Erythroblast (primary cell): ENCODE measurements around the gene RERE.

Experiments used
- GATA1 ChIP-seq: IDR thresholded peaks from 2 replicates; pipeline ENCODE4 v1.6.1; 2011; ENCODE audit warnings: low read depth, mild to moderate bottlenecking, control low read depth, low read length, moderate library complexity
- POLR2A ChIP-seq: IDR thresholded peaks from 2 replicates; pipeline ENCODE4 v1.6.1; 2011; ENCODE audit warnings: mild to moderate bottlenecking, low read length

DNA sequence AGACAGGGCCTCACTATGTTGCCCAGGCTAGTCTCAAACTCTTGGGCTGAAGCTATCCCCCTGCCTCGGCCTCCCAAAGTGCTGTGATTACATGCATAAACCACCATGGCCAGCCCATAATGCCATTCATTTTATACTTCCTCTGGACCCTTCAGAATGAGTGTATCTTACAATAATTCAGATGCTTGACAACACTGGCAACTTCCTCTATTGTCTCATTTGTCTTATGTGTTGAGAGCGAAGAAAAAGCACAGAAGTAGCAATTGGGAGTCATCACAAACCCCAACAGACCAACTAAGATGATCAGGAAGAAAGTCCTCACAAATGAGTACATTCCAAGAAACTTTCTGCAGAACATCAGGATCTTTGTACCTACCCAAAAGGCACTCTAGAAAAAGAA is 191.9 kb downstream of the RERE start:
- TF ChIP-seq POLR2A: no peak
- TF ChIP-seq GATA1: no peak
